Measurements from ENCODE around the gene HYAL1. TPM values are rescaled to one million over a fixed set of nuclear protein-coding genes. Genes with fewer than 3 reads are reported as not detected.

HYAL1 gene
- total RNA-seq, 1 donor from 2014 or later: 7.1 TPM

GRCh38 chr3:50255251-50255615 is 48.1 kb downstream of the HYAL1 start:
- FAIRE-seq: no peak
- DNase-seq (ENCODE audit: low read depth): peak; percentile 66

GRCh38 chr3:50254577-50255250 is 48.7 kb downstream of the HYAL1 start:
- FAIRE-seq (no peak), DNase-seq (ENCODE audit: low read depth) (peak; percentile 69)
- H3K27me3 ChIP-seq (ENCODE audit: control insufficient read depth, insufficient read depth, low read length): no peaks in the 10 kb centered on the region
- TF ChIP-seq CTCF (IDR thresholded peaks at IDR 0.05; ENCODE audit: insufficient read depth, low read length, severe bottlenecking): no peak
- H3K36me3 ChIP-seq (ENCODE audit: control insufficient read depth, insufficient read depth, low read length): peaks cover 32% of the 10 kb centered on the region
- no peak overlapping the region for H3K4me3 ChIP-seq (ENCODE audit: low read depth, low read length)

More at GRCh38 chr3:50255251-50255615, 48.1 kb downstream of the HYAL1 start:
- Histone ChIP-seq H3K36me3 (ENCODE audit: control insufficient read depth, insufficient read depth, low read length) (peaks cover 32% of the 10 kb centered on the region), H3K27me3 (ENCODE audit: control insufficient read depth, insufficient read depth, low read length) (no peaks in the 10 kb centered on the region), H3K4me3 (ENCODE audit: low read depth, low read length) (no peak overlapping the region)
- no peak for TF ChIP-seq CTCF (IDR thresholded peaks at IDR 0.05; ENCODE audit: insufficient read depth, low read length, severe bottlenecking)

- DNase-seq (ENCODE audit: low read depth) (peak; percentile 99), FAIRE-seq (peak; percentile 99)
- no peak for TF ChIP-seq CTCF (IDR thresholded peaks at IDR 0.05; ENCODE audit: insufficient read depth, low read length, severe bottlenecking)
- Histone ChIP-seq H3K4me3 (ENCODE audit: low read depth, low read length) (no peak overlapping the region), H3K36me3 (ENCODE audit: control insufficient read depth, insufficient read depth, low read length) (peaks cover 21% of the 10 kb centered on the region), H3K27me3 (ENCODE audit: control insufficient read depth, insufficient read depth, low read length) (no peaks in the 10 kb centered on the region)
Observed at GRCh38 chr3:50251220-50251619, 52.2 kb downstream of the HYAL1 start.

- Histone ChIP-seq H3K36me3 (ENCODE audit: control insufficient read depth, insufficient read depth, low read length) (peaks cover 17% of the 10 kb centered on the region), H3K27me3 (ENCODE audit: control insufficient read depth, insufficient read depth, low read length) (no peaks in the 10 kb centered on the region), H3K4me3 (ENCODE audit: low read depth, low read length) (no peak overlapping the region)
- no peak for TF ChIP-seq CTCF (IDR thresholded peaks at IDR 0.05; ENCODE audit: insufficient read depth, low read length, severe bottlenecking)
- FAIRE-seq (no peak), DNase-seq (ENCODE audit: low read depth) (no peak)
Observed at GRCh38 chr3:50250514-50250913, 52.9 kb downstream of the HYAL1 start.

Other genes starting within 250 kb of the HYAL1 start
- gene RBM5, start 214.7 kb downstream of the HYAL1 start, total RNA-seq: 80.3 and 129 TPM in 2 replicates
- 35.5 and 76.0 TPM in 2 replicates for gene SEMA3F, start 148.2 kb downstream of the HYAL1 start, total RNA-seq
- 0.26 TPM in 1 of 2 replicates, not detected in the other for gene GNAT1, start 112.0 kb downstream of the HYAL1 start, total RNA-seq
- not detected in 2 replicates for gene SLC38A3, start 98.3 kb downstream of the HYAL1 start, total RNA-seq
- gene GNAI2, start 67.4 kb downstream of the HYAL1 start, total RNA-seq: 97.9 and 129 TPM in 2 replicates
- 2.3 and 7.1 TPM in 2 replicates for gene SEMA3B, start 34.4 kb downstream of the HYAL1 start, total RNA-seq
- gene LSMEM2, start 24.5 kb downstream of the HYAL1 start, total RNA-seq: under 0.01 TPM in 1 of 2 replicates, not detected in the other
- gene IFRD2, start 11.1 kb downstream of the HYAL1 start, total RNA-seq: 104 and 177 TPM in 2 replicates
- gene HYAL3, start 4.2 kb downstream of the HYAL1 start, total RNA-seq: 6.6 and 6.8 TPM in 2 replicates
- gene NAA80, start 4.2 kb downstream of the HYAL1 start, total RNA-seq: 1.3 and 2.0 TPM in 2 replicates
- gene HYAL2, start 19.2 kb upstream of the HYAL1 start, total RNA-seq: 55.0 and 63.0 TPM in 2 replicates
- 21.9 and 23.3 TPM in 2 replicates for gene TUSC2, start 24.6 kb upstream of the HYAL1 start, total RNA-seq
- gene RASSF1, start 37.3 kb upstream of the HYAL1 start, total RNA-seq: 15.5 and 25.5 TPM in 2 replicates
- 0.13 and 0.53 TPM in 2 replicates for gene ZMYND10, start 42.2 kb upstream of the HYAL1 start, total RNA-seq
- gene NPRL2, start 47.2 kb upstream of the HYAL1 start, total RNA-seq: 11.0 and 17.1 TPM in 2 replicates
- 18.9 and 22.1 TPM in 2 replicates for gene CYB561D2, start 47.3 kb upstream of the HYAL1 start, total RNA-seq
- 19.7 and 22.8 TPM in 2 replicates for gene TMEM115, start 55.9 kb upstream of the HYAL1 start, total RNA-seq
- gene CACNA2D2, start 200.1 kb upstream of the HYAL1 start, total RNA-seq: not detected in 2 replicates

Data from bronchial epithelial cell (primary cell).